WTC11 (cell line): Measurements from ENCODE around the gene C16orf95.

Experiments used
- CTCF ChIP-seq: fragments of 200-600 bp; IDR thresholded peaks from 2 replicates; pipeline ENCODE4 v1.8.0; 2022; ENCODE audit warnings: antibody characterized with exemption
- E2F4 ChIP-seq: sonication (generic); formaldehyde crosslinking; IDR thresholded peaks from 2 replicates; pipeline ENCODE4 v1.8.1; 2022; ENCODE audit warnings: low read depth, mild to moderate bottlenecking, moderate library complexity, missing genetic modification reagents, borderline replicate concordance
- MLX ChIP-seq: sonication (generic); formaldehyde crosslinking; IDR thresholded peaks from 2 replicates; pipeline ENCODE4 v1.8.1; 2023; ENCODE audit warnings: mild to moderate bottlenecking, missing genetic modification reagents, moderate library complexity
- MYBL2 ChIP-seq: sonication (generic); formaldehyde crosslinking; IDR thresholded peaks from 2 replicates; pipeline ENCODE4 v1.8.1; 2023; ENCODE audit warnings: mild to moderate bottlenecking, moderate library complexity, missing genetic modification reagents

- TF ChIP-seq CTCF (no peak), MLX (CRISPR knock-in tag) (no peak), MYBL2 (CRISPR knock-in tag) (no peak), E2F4 (CRISPR knock-in tag) (no peak)
These were observed 20.1 kb upstream of the C16orf95 start for GRCh38 chr16:87337262-87337771.
